Stimulated activated CD8-positive, alpha-beta memory T cell treated with anti-CD3 and anti-CD28 coated beads, Interleukin-2, amount 100 ng/mL, for 1 hour (primary cell): Measurements from ENCODE around the gene ZNF536.
"Not testable (repeated sequence)": the region's sequence is repeated elsewhere in the genome, so short reads cannot be mapped to it uniquely, and the experiment has no call there.

Source experiments
- DNase-seq, 2 donors: peaks; one replicate each; pipeline ENCODE4 v3.0.0-alpha.2; 2020; ENCODE audit warnings: low read depth in 2 of 2

The ZNF536 gene

GRCh38 chr19:30446120-30446519 is 73.9 kb downstream of the ZNF536 start:
- DNase-seq = not testable (repeated sequence)

DNA sequence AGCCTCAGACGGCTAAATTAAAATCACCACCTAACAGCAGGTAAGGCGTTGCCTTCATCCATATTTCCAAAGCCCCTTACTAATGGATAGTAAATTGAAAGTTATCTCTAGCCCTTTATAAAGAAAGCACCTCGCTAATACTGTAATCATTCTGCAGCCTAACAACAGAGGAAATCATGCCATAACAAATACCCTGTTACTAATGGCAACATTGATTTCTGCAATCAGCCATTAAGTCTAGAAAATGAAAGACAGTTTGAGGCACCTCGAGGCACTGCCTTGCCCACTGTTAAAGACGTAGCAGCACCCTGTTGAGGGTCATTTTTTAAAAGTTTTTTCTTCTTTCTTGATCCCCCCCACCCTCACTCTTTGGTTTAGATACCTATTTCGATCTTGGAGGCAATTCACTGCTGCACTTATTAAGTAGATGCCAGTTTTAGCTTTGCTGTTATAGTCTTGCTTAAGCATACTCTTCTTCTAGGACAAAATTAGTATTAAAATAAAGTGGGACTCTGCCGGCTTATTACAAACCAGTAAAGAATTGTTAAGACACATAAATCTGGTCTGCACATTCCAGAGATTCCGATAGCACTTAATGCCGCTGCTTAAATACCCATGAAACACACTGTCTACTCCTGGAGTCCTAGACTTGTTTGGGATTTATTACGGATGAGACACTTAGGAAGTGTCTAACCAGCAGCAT is 74.8 kb downstream of the ZNF536 start:
- DNase-seq = no peak

DNA sequence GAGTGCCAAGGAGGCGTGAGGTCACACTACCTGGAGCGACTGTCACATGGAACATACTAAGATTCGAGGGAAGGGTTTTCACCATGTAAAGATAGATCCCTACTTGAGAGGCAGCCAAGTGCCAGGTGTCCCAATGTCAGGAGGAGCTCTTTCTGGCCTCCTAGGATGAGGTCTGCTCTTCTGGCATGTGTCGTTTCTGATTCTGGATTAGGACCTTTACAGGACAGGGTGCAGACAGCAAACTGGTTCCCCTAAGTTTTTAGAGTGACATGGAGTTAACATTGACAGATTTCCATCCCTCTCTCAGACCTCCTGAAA is 75.3 kb downstream of the ZNF536 start:
- no peak for DNase-seq

- no peak for DNase-seq
Observed at GRCh38 chr19:30448386-30449077, 76.3 kb downstream of the ZNF536 start.

DNA sequence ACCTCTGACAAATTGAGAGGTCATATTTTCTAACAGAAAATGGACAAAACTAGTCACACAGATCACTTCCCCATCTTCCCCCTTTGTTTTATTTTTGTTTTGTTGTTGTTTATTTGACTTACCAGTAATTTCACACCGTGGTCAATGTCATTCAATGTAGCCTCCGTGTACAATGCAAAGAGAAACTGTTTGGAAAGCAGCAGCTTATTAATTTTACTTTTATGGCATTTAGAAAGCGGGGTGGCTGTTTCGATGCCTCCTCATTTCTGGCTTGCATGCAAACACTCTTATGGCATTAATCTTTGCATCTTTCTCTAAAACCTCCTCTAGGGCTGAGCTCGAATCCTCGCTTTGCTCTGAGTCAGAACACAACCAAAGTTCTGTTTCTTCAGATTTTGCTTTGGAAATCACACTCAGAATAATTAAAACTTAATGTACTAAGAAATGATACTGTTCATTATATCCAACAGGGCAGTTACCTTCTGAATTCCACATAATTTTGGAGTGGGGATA is 77.0 kb downstream of the ZNF536 start:
- no peak for DNase-seq

DNA sequence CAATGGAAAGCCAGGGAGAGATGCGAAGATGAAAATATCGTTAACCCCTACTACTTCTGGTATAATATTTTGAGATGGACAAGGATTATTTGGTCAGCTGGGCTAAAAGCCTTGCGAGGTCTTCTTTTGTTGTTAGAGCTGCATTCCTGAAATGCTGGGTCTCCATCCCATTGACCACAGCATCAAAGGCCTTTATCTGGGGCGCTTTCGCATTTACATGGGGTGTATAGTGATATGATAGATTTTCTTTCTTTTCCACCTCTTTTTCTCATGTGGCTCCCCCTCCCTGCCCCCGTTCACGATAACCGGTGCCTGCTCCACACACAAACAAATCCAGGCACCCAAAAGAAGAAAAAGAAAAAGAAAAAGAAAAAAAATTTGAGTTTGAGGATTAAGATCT is 77.5 kb downstream of the ZNF536 start:
- no peak for DNase-seq

DNA sequence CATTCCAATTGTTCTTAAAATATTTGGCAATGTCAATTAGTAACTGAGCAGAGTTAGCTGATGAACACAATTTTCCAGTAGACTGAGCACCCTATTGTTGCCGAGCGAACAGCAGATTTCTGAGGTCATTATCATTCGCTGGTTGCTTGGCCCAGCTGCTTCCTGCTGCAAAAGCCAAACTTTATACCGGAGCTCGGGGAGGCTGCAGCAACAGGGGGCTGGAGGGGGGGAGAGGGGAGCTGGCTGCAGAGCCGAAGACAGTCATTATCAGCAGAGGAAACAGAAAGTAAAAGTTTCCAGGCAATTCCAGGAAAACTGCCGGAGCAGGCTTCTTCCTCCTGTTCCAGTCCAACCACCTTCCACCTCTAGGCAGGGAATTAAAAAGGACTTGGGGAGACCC is 77.9 kb downstream of the ZNF536 start:
- no peak for DNase-seq

DNA sequence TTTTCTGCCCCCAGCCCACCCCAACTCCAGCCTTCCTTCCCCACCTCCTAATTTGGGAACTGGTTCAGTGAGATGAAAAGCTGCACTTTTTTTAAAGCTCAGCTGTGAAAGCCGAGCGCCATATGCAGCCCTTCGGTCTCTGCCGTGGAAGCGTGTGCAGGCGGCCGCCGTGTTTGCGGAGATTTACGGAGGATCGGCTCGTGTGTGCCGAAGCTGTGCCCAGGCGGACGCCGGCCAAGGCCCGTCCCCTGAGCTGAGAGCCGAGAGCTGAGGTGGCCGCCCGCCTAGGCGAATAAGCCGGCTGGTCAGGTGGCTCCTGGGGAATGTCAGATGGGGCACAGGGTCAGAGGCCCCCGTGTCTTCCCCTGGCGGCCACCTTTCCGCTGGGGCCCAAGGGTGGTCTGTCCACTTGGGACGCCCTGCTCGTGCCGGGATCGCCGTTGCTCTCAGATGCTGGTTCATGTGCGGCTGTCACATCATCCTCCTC is 78.7 kb downstream of the ZNF536 start:
- no peak for DNase-seq

- no peak for DNase-seq
Observed at GRCh38 chr19:30452931-30453330, 80.7 kb downstream of the ZNF536 start.

GRCh38 chr19:30453743-30454142 is 81.6 kb downstream of the ZNF536 start:
- no peak for DNase-seq

- DNase-seq = no peak
Observed at GRCh38 chr19:30455881-30456280, 83.7 kb downstream of the ZNF536 start.

- DNase-seq = no peak
Observed at GRCh38 chr19:30457484-30457883, 85.3 kb downstream of the ZNF536 start.

- no peak for DNase-seq
Observed at GRCh38 chr19:30459859-30460258, 87.7 kb downstream of the ZNF536 start.

DNA sequence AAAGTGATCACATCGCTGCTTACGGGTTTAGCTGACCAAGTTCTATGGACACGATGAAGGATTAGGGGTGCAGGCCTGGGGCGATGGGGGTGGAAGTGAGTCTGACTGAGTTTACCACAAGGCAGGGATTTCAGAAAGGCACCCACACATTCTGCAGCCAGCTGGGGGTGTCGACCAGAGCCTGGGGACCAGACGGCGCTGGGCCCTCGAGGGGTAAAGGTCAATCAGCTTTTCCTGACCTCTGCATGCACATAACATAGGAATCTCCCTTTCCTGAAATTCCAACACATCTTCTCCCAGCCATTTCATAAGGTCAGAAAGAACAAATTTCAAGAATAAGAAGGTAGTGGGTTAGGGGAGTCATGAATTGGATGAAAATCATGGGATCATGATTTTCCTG is 92.0 kb downstream of the ZNF536 start:
- no peak for DNase-seq

GRCh38 chr19:30466598-30466997 is 94.4 kb downstream of the ZNF536 start:
- not testable (repeated sequence) for DNase-seq

GRCh38 chr19:30467239-30467638 is 95.1 kb downstream of the ZNF536 start:
- DNase-seq = no peak

- DNase-seq = no peak
Observed at GRCh38 chr19:30469774-30470173, 97.6 kb downstream of the ZNF536 start.

- DNase-seq = no peak
Observed at GRCh38 chr19:30471441-30471840, 99.3 kb downstream of the ZNF536 start.

DNA sequence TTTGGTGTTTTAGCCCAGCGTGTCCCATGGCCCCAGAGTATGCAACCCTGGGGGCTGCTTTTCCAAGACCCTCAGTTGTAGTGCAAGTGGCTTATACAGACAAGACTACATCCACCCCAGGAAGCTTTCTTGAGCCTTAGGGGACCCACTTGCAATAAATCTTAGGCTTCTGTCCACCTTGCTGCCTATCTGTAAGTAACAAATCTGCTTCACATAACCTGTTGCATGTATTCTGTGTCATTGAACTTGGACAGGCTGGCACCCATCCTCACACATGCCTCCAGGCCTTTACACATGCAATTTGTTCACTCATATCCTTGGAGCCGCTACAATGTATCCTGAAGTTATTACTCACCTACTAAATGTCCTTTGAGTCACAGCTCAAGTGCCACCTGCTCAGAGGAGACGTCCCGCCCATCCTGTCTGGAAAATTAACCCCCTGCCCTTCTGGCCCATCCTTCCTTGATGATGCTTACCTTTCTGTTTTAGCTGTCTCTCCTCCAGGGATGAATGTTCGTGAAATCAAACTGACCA is 101.2 kb downstream of the ZNF536 start:
- no peak for DNase-seq

- no peak for DNase-seq
Observed at GRCh38 chr19:30476997-30477396, 104.8 kb downstream of the ZNF536 start.

- DNase-seq = no peak
Observed at GRCh38 chr19:30479231-30479630, 107.0 kb downstream of the ZNF536 start.

- no peak for DNase-seq
Observed at GRCh38 chr19:30480097-30480496, 107.9 kb downstream of the ZNF536 start.

DNA sequence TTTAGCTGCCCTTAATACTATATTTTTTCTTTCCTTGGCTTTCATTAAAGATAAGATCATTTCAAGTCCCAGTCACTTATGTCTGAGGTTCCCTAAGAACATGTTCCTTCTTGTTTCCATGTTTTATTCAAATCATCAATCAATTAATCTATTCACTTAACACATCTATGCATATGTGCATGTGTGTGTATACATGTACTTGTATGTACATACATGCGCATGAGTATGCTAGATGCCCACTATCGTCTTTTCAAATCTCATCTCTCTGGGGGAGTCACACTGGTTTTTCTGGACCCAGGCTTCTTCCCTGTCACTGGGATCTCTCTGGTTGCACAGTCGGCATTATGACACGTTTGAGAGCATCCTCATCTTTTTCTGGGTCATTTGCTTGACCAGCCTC is 108.9 kb downstream of the ZNF536 start:
- DNase-seq = no peak
